HEK293 (cell line): ENCODE measurements around the gene RAP1A.

ENCODE experiments used
- CTCF ChIA-PET: fragments of 350-600 bp; formaldehyde crosslinking; extraction: SDS; loops from one replicate; lab custom pipeline; 2021; ENCODE audit warnings: antibody characterized with exemption; lab: Yijun Ruan, JAX
- POLR2A ChIA-PET: fragments of 300-600 bp; formaldehyde crosslinking; extraction: SDS; loops from one replicate; lab custom pipeline; 2020; ENCODE audit warnings: antibody characterized with exemption, inconsistent platforms; lab: Yijun Ruan, JAX
- H3K27ac ChIP-seq: fragments of 200-500 bp; sonication (Bioruptor generic); 2 replicates; pipeline ENCODE4 v1.5.1; 2014; ENCODE audit warnings: low read depth, low read length, control low read depth, inconsistent platforms; ENCODE audit errors: extremely low read depth
- H3K36me3 ChIP-seq, 2 experiments: fragments of 200-500 bp in 1 of 2; sonication (Bioruptor generic) in 1 of 2; 1 replicate in 1 of 2; 2 replicates in 1 of 2; pipeline ENCODE4 v1.5.1; 2014 to 2017; ENCODE audit warnings: inconsistent platforms in 2 of 2, low read length in 2 of 2; ENCODE audit not compliant: control insufficient read depth in 2 of 2, insufficient read depth in 1 of 2
- H3K4me1 ChIP-seq: fragments of 200-500 bp; sonication (Bioruptor generic); 2 replicates; pipeline ENCODE4 v1.5.1; 2014; ENCODE audit warnings: mild to moderate bottlenecking, low read length, inconsistent platforms; ENCODE audit not compliant: control insufficient read depth, insufficient read depth
- H3K4me3 ChIP-seq: 2 replicates; pipeline ENCODE4 v1.5.1; 2011; ENCODE audit warnings: low read depth, mild to moderate bottlenecking, control low read depth, low read length, moderate library complexity
- H3K9me3 ChIP-seq: fragments of 200-500 bp; sonication (Bioruptor generic); 2 replicates; pipeline ENCODE4 v1.5.1; 2014; ENCODE audit warnings: low read depth, low read length, inconsistent platforms; ENCODE audit not compliant: control insufficient read depth, insufficient read depth
- KLF9 ChIP-seq: fragments of 450-650 bp; formaldehyde crosslinking; IDR thresholded peaks from 2 replicates; pipeline ENCODE4 v1.5.1; 2016; ENCODE audit warnings: missing biosample characterization, missing genetic modification characterization, low read depth
- MEIS1 ChIP-seq: sonication (generic); formaldehyde crosslinking; IDR thresholded peaks from 2 replicates; pipeline ENCODE4 v1.8.1; 2022; ENCODE audit warnings: missing genetic modification reagents, mild to moderate bottlenecking, borderline replicate concordance
- PATZ1 ChIP-seq: fragments of 450-650 bp; formaldehyde crosslinking; IDR thresholded peaks from 2 replicates; pipeline ENCODE4 v1.5.1; 2016; ENCODE audit warnings: missing biosample characterization, missing genetic modification characterization
- PRDM6 ChIP-seq: fragments of 450-650 bp; formaldehyde crosslinking; IDR thresholded peaks from 2 replicates; pipeline ENCODE4 v1.5.1; 2017; ENCODE audit warnings: missing biosample characterization, missing genetic modification characterization
- SCRT2 ChIP-seq: fragments of 450-650 bp; formaldehyde crosslinking; IDR thresholded peaks from 2 replicates; pipeline ENCODE4 v1.5.1; 2016; ENCODE audit warnings: missing biosample characterization, missing genetic modification characterization
- TRIM28 ChIP-seq: IDR thresholded peaks from 2 replicates; pipeline ENCODE4 v1.6.1; 2011; ENCODE audit warnings: low read length, control low read depth, borderline replicate concordance
- YY2 ChIP-seq: fragments of 450-650 bp; formaldehyde crosslinking; IDR thresholded peaks from 2 replicates; pipeline ENCODE4 v1.5.1; 2016; ENCODE audit warnings: missing biosample characterization, missing genetic modification characterization
- ZBTB17 ChIP-seq: fragments of 450-650 bp; formaldehyde crosslinking; IDR thresholded peaks from 2 replicates; pipeline ENCODE4 v1.5.1; 2016; ENCODE audit warnings: missing biosample characterization, missing genetic modification characterization
- ZBTB21 ChIP-seq: fragments of 450-650 bp; formaldehyde crosslinking; IDR thresholded peaks from 2 replicates; pipeline ENCODE4 v1.5.1; 2017; ENCODE audit warnings: missing biosample characterization, missing genetic modification characterization
- ZBTB49 ChIP-seq: fragments of 450-650 bp; formaldehyde crosslinking; IDR thresholded peaks from 2 replicates; pipeline ENCODE4 v1.5.1; 2016; ENCODE audit warnings: missing biosample characterization, missing genetic modification characterization, low read depth
- ZFHX2 ChIP-seq: fragments of 450-650 bp; formaldehyde crosslinking; conservative IDR thresholded peaks from 2 replicates; pipeline ENCODE4 v1.5.1; 2016; ENCODE audit warnings: missing biosample characterization, missing genetic modification characterization
- ZFP69B ChIP-seq: fragments of 450-650 bp; formaldehyde crosslinking; IDR thresholded peaks from 2 replicates; pipeline ENCODE4 v1.5.1; 2016; ENCODE audit warnings: missing biosample characterization, missing genetic modification characterization
- ZNF10 ChIP-seq: fragments of 450-650 bp; formaldehyde crosslinking; IDR thresholded peaks from 2 replicates; pipeline ENCODE4 v1.5.1; 2017; ENCODE audit warnings: missing biosample characterization, missing genetic modification characterization
- ZNF16 ChIP-seq: fragments of 450-650 bp; formaldehyde crosslinking; IDR thresholded peaks from 2 replicates; pipeline ENCODE4 v1.5.1; 2016; ENCODE audit warnings: low read depth, missing biosample characterization, missing genetic modification characterization
- ZNF248 ChIP-seq: fragments of 450-650 bp; formaldehyde crosslinking; IDR thresholded peaks from 2 replicates; pipeline ENCODE4 v1.5.1; 2017; ENCODE audit warnings: missing biosample characterization, missing genetic modification characterization
- ZNF335 ChIP-seq: fragments of 450-650 bp; formaldehyde crosslinking; conservative IDR thresholded peaks from 2 replicates; pipeline ENCODE4 v1.5.1; 2016; ENCODE audit warnings: missing biosample characterization, missing genetic modification characterization
- ZNF362 ChIP-seq: fragments of 450-650 bp; formaldehyde crosslinking; IDR thresholded peaks from 2 replicates; pipeline ENCODE4 v1.5.1; 2016; ENCODE audit warnings: missing biosample characterization, missing genetic modification characterization
- ZNF394 ChIP-seq: fragments of 450-650 bp; formaldehyde crosslinking; IDR thresholded peaks from 2 replicates; pipeline ENCODE4 v1.5.1; 2016; ENCODE audit warnings: missing biosample characterization, missing genetic modification characterization, mild to moderate bottlenecking, moderate library complexity, borderline replicate concordance
- ZNF571 ChIP-seq: fragments of 450-650 bp; formaldehyde crosslinking; IDR thresholded peaks from 2 replicates; pipeline ENCODE4 v1.5.0; 2017; ENCODE audit warnings: missing biosample characterization, missing genetic modification characterization
- ZNF623 ChIP-seq: fragments of 450-650 bp; formaldehyde crosslinking; IDR thresholded peaks from 2 replicates; pipeline ENCODE4 v1.5.1; 2016; ENCODE audit warnings: missing biosample characterization, missing genetic modification characterization
- ZNF626 ChIP-seq: fragments of 450-650 bp; sonication (Bioruptor Pico); formaldehyde crosslinking; IDR thresholded peaks from 2 replicates; pipeline ENCODE4 v1.5.1; 2018; ENCODE audit warnings: missing biosample characterization, missing genetic modification characterization, inconsistent platforms
- ZNF658 ChIP-seq: fragments of 450-650 bp; formaldehyde crosslinking; IDR thresholded peaks from 2 replicates; pipeline ENCODE4; 2016; ENCODE audit warnings: missing biosample characterization, missing genetic modification characterization
- ZNF692 ChIP-seq: fragments of 450-650 bp; formaldehyde crosslinking; IDR thresholded peaks from 2 replicates; pipeline ENCODE4 v1.5.1; 2016; ENCODE audit warnings: missing biosample characterization, missing genetic modification characterization
- ZNF704 ChIP-seq: fragments of 450-650 bp; formaldehyde crosslinking; IDR thresholded peaks from 2 replicates; pipeline ENCODE4 v1.5.1; 2016; ENCODE audit warnings: missing biosample characterization, missing genetic modification characterization
- ZNF777 ChIP-seq: fragments of 450-650 bp; formaldehyde crosslinking; IDR thresholded peaks from 2 replicates; pipeline ENCODE4 v1.5.1; 2017; ENCODE audit warnings: missing biosample characterization, missing genetic modification characterization, borderline replicate concordance
- ZSCAN4 ChIP-seq: fragments of 450-650 bp; formaldehyde crosslinking; IDR thresholded peaks from 2 replicates; pipeline ENCODE4 v1.5.1; 2017; ENCODE audit warnings: missing biosample characterization, missing genetic modification characterization

RAP1A gene

GRCh38 chr1:111620441-111620971, 917 bp downstream of the RAP1A start (continued):
- TF ChIP-seq ZNF10 (no peak), ZFP69B (tag by site-specific recombination) (peak; percentile 29; the same call in 1 of the 2 replicates), PATZ1 (no peak), MEIS1 (CRISPR knock-in tag) (no peak), ZNF16 (tag by site-specific recombination) (no peak), KLF9 (tag by site-specific recombination) (no peak), ZNF362 (no peak), YY2 (tag by site-specific recombination) (no peak), ZNF777 (tag by site-specific recombination) (no peak), ZNF658 (no peak)
- TF ChIP-seq, all 188 proteins: peak for 7

GRCh38 chr1:111621050-111621449, 1.5 kb downstream of the RAP1A start:
- no peaks in the 10 kb centered on the region for H3K36me3 ChIP-seq
- no peaks in the 10 kb centered on the region for H3K4me1 ChIP-seq
- CTCF ChIA-PET = interaction anchor here (0.6 to 0.9 kb wide), 2 partner anchors 68 to 122 kb away, joined by 3 read pairs; no protein-coding TSS in a partner anchor
- POLR2A ChIA-PET = interaction anchor here (1.0 kb wide), 1 partner anchor 28 kb away, joined by 5 read pairs; no protein-coding TSS in a partner anchor
- H3K4me3 ChIP-seq = peak overlapping the region; percentile 70
- no peak overlapping the region for H3K27ac ChIP-seq
- H3K9me3 ChIP-seq = no peaks in the 10 kb centered on the region
- TF ChIP-seq ZNF623 (tag by site-specific recombination) (no peak), ZBTB21 (tag by site-specific recombination) (no peak), ZNF394 (tag by site-specific recombination) (no peak), ZNF335 (tag by site-specific recombination) (no peak), ZNF571 (no peak), ZBTB17 (no peak), SCRT2 (tag by site-specific recombination) (peak; percentile 27; the same call in 1 of the 2 replicates), ZNF692 (tag by site-specific recombination) (no peak), ZFHX2 (tag by site-specific recombination) (peak; percentile 19; the same call in 1 of the 2 replicates), ZBTB49 (tag by site-specific recombination) (no peak), ZNF704 (tag by site-specific recombination) (no peak), PRDM6 (tag by site-specific recombination) (0 out of 2 replicates have a peak, but pooled peaks have one; percentile 8), TRIM28 (no peak), ZSCAN4 (no peak), ZNF626 (tag by site-specific recombination) (no peak), ZNF248 (tag by site-specific recombination) (no peak)
